GM21515 (cell line): Measurements from ENCODE around the gene GLYATL2.

Experiments used
- ATAC-seq: cut with Tn5 transposase; IDR thresholded peaks from one replicate; pipeline ENCODE4 v1.9.1; 2021; ENCODE audit not compliant: unreplicated experiment

GLYATL2 gene

DNA sequence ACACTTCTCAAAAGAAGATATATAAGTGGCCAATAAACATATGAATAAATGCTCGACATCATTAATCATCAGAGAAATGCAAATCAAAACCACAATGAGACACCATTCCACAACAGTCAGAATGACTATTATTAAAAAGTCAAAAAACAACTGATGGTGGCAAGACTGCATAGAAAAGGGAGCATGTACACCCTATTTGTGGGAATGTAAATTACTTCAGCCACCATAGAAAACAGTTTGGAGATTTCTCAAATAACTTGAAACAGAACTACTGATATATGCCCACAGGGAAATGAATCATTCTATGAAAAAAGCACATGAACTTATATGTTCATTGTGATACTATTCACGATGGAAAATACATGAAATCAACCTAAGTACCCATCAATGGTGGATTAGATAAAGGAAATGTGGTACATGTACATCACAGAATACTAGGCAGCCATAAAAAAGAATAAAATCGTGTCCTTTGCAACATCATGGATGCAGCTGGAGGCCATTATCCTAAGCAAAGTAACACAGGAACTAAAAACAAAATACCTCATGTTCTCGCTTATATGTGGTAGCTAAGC lies 42.4 kb downstream of the GLYATL2 start:
- ATAC-seq: no peak

DNA sequence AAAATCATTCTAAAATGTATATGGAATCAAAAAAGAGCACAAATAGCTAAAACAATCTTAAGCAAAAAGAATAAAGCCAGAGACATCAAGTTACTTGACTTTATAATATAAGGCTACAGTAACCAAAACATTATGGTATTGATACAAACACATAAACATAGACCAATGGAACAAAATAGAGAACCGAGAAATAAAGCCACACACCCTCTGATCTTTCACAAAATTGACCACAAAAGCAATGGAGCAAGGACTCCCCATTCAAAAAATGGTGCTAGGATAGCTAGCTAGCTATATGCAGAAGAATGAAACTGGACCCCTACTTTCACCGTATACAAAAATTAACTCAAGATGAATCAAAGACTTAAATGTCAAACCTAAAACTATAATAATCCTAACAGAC lies 43.2 kb downstream of the GLYATL2 start:
- ATAC-seq: no peak

DNA sequence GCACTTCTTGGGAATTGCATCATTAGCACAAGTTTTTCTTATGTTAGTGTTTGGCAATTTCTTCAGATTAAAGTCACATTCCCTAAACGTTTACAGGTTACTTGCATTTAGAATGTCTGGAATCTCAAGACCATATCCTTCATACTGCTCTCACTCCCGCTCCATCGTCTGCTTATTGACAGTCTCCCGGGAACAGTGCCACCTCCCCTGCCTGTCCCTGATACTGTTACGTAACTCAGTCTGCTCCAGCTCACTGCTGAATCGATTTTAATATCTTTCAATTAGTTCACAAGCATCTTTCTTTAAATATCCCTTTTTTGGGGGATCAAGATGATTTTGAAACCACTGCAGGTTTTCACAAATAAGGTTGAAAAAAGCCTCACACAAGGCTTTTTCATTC lies 48.2 kb downstream of the GLYATL2 start:
- no peak for ATAC-seq

DNA sequence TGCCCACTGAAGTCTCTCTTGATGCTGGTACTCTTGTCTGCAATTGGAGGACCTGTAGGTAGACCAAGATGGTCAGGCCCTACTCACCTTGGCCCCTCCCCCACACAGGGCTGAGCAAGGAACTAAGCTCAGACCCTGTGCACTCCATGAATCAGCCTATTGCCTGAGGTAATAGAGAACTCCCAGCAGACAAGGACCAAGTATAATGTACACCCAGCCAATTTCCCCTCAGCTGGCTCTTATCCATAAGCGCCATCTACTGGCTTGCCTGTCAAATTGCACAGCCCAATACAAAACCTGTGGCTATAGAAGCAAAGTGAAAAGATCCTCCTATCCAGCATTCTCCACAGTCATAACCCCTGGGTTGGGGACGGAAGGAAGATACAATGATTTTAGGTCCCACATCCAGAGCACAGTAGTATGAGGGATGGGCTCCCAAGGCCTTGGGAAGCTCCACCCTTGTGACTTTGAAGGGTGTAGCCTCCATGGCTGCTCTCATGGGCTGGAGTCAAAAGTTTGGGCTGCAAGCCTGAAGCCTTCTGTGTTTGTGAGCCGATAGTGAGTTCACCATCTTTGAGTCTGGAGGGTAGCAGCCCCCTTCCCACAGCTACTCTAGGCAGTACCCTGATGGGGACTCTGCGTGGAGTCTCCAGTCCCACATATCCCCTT lies 56.0 kb downstream of the GLYATL2 start:
- ATAC-seq: peak; percentile 97

DNA sequence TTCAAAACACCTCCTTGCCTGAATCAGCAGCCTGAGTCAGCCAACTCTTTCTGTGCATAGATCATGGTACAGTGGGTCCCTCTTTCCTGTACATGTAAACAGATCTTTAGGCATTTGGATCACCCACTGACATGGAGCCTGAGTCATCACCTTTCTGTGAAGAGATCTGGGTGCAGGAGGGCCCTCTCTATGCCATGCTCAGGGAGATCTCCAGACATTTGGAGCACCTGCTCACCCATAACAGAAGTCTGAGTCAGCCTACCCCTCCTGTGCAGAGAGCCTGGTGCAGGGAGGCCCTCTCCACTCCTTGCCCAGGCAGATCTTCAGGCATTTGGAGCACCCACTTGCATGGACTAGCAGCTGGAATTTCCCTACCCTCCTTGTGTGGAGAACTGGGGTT lies 56.6 kb downstream of the GLYATL2 start:
- peak; percentile 17 for ATAC-seq

DNA sequence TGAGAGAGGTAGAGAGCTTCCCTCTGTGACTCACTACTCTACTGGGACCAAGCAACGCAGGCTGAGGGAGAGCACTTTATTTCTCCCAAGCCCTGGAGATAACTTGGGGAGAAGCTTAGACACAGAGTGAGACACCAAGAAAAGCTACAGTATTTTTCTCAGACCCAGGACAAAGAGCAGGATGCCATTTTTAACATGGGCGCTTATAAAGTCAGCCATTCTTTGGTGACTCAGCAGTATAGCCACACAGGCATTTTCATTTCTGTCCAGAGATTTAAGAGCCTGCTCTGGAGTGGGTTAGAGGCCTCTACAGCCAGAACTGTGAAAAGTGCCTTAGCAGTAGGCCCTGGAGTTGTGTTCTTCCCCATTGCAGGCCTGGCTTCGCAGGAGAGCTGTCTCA lies 57.8 kb downstream of the GLYATL2 start:
- ATAC-seq: no peak

DNA sequence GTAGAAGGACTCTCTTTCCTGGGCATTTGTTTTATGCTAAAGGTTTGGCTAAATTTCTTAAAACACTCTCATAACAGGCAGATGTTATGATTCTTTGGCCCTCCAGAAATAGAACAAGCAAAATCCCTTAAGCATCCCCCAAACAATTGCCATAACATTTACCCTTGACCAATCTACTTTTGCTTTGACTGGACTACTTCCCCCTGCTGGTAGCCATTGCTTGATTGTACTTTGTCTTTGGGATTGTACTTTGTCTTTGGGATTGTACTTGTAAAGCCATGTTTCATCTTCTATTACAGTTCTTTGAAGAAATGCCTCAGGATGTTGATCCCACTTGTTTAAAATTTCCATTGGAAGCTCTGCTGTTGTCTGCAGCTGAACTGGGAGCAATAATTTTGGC lies 59.5 kb downstream of the GLYATL2 start:
- no peak for ATAC-seq
